Measurements from ENCODE around the gene PLAAT2.

GRCh38 chr11:63572026-63572688 lies 9.0 kb upstream of the PLAAT2 start:
- TF ChIP-seq POLR2AphosphoS5 (IDR thresholded peaks at IDR 0.05), result no peak
- TF ChIP-seq, protein P1, sequence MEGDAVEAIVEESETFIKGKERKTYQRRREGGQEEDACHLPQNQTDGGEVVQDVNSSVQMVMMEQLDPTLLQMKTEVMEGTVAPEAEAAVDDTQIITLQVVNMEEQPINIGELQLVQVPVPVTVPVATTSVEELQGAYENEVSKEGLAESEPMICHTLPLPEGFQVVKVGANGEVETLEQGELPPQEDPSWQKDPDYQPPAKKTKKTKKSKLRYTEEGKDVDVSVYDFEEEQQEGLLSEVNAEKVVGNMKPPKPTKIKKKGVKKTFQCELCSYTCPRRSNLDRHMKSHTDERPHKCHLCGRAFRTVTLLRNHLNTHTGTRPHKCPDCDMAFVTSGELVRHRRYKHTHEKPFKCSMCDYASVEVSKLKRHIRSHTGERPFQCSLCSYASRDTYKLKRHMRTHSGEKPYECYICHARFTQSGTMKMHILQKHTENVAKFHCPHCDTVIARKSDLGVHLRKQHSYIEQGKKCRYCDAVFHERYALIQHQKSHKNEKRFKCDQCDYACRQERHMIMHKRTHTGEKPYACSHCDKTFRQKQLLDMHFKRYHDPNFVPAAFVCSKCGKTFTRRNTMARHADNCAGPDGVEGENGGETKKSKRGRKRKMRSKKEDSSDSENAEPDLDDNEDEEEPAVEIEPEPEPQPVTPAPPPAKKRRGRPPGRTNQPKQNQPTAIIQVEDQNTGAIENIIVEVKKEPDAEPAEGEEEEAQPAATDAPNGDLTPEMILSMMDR (IDR thresholded peaks at IDR 0.05), result no peak

Data from prostate gland (tissue), 2 donors.